NCI-H2107 treated with DMSO at 0.1 percent for 48 hours (cell line): ENCODE results near the gene CDK5RAP1.
"Not testable (repeated sequence)": the region's sequence is repeated elsewhere in the genome, so short reads cannot be mapped to it uniquely, and the experiment has no call there.

Source experiments
- DNase-seq: peaks from one replicate; lab custom pipeline; 2025; ENCODE audit not compliant: unreplicated experiment; lab: John Stamatoyannopoulos, UW

The CDK5RAP1 gene

GRCh38 chr20:33419140-33419974 is 18.0 kb upstream of the CDK5RAP1 start:
- no peak for DNase-seq

DNA sequence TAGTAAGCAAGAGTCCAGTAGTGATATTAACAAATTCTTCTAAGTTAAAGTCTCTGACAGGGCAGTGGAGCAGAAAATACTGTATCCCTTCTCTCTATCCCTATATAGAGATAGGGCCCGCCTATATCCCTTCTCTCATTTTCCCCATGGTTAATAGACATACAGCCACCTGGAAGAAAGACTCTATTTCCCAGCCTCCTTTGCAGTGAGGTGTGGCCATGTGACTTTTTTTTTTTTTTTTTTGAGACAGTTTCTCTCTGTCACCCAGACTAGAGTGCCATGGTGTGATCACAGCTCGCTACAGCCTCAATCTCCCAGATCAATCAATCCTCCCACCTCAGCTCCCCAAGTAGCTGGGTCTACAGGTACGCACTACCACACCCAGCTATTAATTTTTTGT is 16.7 kb upstream of the CDK5RAP1 start:
- no peak for DNase-seq

DNA sequence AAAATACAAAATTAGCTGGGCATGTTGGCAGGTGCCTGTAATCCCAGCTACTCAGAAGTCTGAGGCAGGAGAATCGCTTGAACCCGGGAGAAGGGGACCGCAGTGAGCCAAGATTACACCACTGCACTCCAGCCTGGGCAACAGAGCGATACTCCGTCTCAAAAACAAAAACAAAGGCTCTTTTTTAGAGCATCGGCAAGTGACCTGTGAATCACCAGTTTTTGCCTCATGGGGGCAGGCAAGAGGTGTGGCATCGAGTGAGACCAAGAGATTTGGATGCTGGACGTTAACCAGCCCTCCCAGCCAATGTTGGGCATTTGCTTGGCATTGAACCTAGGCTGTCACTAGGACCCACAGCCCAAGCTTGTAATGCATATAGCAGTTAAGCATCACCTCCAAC is 14.6 kb upstream of the CDK5RAP1 start:
- DNase-seq, result peak; percentile 11

- no peak for DNase-seq
Observed at GRCh38 chr20:33412484-33412838, 11.1 kb upstream of the CDK5RAP1 start.

DNA sequence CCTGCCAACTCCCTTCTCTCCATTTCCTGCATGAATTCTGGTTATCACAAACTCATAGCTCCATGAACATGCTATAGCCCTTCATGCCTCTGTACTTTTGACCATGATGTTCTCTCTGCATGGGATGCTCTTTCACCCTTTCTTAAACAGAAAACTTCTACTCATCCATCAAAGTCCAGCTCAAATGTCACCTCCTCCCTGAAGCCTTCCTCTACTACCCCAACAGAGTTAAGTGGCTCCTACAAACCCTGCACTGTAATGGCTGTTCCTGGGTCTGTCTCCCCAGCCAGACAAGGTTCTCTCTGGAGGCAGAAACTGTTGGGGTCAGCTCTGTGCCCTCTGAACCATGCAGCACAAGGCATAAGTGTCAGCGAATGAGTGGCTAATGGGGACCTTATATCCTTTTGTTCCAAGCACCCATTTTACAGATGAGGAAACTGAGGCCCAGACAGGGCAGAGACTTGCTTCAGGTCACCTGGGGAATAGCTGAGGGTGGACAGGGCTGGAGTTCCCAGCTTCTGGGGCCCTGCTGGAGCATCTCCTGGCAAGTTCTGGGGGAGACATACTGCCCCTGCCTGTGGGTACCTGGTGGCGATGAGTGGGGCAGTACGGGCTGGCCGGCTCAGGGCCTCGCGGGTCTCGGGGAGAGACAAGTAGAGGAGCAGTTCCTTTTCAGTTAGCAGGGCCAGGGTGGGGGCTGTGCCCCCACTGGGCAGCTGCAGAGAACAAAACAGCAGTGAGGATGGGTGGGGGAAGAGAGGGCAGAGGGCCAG is 10.6 kb upstream of the CDK5RAP1 start:
- no peak for DNase-seq

DNA sequence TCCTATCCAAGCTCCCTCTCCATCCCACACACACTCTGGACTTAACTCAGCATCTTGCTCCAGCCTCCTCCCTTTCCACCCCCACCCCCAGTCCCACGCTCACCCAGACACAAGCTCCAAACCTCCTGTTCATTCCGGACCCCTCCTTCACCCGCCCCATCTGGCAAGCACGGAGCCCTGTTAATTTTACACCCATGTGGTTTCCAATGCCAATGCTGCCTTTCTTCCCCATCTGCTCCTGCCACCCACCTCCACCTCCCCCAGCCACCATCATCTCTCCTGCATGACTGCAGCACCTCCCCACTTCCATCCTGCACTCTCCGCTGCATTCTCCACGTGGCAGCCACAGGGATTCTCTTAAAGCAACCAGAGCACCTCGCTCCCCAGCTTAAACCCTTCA is 9.9 kb upstream of the CDK5RAP1 start:
- no peak for DNase-seq

GRCh38 chr20:33410081-33410742 is 8.9 kb upstream of the CDK5RAP1 start:
- DNase-seq, result no peak

DNA sequence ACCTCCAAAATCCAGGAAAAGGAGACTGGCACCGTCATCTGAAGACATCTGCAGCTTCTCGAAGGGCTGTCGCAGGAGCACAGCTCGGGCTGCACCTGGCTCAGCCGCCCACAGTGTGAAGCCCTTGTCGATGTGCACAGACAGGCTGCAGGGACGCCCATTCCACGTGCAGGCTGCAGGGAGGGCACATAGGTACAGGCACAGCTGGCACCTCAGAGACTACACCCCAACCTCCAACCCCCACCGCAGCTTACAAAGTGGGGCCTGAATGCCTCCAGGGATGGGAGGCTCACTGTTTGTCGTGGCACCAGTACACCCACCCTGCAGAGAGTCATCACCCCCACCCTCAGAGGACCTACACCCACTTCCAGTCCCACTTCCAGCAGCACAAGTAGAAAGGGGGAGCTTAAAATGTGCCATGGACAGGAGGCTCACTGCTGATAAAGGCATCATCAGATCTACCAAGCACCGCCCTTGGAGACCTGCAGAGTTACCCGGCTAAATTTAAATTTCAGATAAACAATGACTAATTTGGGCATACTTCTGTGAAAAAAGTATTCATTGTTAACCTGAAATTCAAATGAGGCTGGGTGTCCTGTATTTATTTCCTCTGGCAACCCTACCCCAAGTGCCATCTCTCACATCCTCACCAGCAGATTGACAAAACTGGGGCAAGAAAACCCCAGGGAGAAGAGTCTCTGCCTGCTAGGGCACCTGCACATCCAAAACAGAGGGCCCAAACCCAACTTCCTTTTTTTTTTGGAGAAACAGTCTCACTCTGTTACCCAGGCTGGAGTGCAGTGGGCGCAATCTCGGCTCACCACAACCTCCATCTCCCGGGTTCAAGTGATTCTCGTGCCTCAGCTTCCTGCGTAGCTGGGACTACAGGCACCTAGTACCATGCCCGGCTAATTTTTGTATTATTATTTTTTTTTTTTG is 7.7 kb upstream of the CDK5RAP1 start:
- no peak for DNase-seq

GRCh38 chr20:33408313-33408712 is 7.0 kb upstream of the CDK5RAP1 start:
- no peak for DNase-seq

GRCh38 chr20:33407796-33408195 is 6.5 kb upstream of the CDK5RAP1 start:
- DNase-seq, result no peak

- no peak for DNase-seq
Observed at GRCh38 chr20:33407251-33407650, 5.9 kb upstream of the CDK5RAP1 start.

- no peak for DNase-seq
Observed at GRCh38 chr20:33404281-33404680, 3.0 kb upstream of the CDK5RAP1 start.

DNA sequence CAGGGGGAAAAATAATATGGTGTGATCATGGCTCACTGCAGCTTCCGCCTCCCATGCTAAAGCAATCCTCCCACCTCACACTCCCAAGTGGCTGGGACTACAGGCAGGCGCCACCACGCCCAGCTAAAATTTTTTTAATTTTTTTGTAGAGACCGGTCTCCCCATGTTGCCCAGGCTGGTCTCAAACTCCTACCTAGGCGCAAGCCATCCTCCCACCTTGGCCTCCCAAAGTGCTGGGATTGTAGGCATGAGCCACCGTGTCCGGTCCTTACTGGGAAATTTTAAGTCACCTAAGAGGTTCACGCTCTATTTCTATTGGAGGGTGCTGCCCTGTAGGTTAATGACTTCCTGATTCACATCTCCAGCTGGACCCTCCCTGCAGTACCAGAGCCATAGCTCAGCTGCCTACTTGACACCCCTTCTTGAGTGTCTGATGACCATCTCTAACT is 626 bp upstream of the CDK5RAP1 start:
- DNase-seq, result no peak

- DNase-seq, result peak; percentile 9
Observed at GRCh38 chr20:33400812-33401183, 521 bp downstream of the CDK5RAP1 start.

DNA sequence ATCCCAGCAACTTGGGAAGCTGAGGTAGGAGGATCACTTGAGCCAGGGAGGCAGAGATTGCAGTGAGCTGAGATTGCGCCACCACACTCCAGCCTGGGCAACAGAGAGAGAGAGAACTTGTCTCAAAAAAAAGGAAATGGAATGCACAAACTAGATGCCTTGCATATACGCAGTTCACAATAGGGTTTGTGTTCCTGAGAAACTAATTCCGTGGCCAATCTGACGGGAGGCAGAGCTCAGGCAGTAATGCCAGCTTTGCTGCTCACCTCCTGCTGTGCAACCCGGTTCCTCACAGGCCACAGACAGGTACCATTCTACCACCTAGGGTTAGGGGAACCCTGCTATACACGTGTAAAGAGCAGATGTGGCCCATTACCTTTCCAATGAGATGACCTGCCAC is 1.4 kb downstream of the CDK5RAP1 start:
- DNase-seq, result no peak

DNA sequence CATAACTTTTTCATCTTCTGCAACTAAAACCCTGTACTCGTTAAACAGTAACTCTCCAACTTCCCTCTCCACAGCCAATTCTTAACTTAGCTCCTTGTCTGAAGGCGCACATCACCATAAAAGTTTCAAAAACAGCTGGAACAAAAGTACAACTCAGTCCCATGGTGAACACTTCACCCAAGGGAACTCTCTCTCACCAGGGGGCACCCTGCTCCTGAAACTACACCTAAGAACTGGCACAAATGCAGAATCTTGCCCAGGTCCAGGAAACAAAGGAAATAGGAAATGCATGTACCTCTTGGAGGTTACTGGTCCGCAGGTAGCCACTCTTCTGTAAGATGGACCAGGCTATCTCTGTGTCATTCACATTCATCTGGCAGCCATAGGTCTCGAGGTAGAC is 6.6 kb downstream of the CDK5RAP1 start:
- no peak for DNase-seq

DNA sequence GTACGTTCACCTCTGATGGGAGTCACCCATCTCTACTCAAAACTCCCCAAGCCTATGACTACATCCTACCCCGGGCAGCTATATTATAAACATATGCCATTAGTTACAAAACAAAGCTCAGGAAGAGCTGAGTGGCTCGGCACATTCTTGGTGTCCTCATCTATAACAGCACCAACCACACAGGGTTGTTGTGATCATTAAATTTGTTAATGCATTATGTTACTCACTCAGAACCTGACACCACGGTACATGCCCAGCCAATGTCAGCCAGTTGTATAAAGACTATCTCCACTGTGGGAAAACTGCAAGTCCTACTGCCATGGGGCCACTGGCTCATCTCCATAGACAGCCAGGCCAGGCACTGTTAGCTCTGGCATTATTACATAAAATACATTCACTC is 7.7 kb downstream of the CDK5RAP1 start:
- DNase-seq, result no peak

- no peak for DNase-seq
Observed at GRCh38 chr20:33391722-33392415, 9.4 kb downstream of the CDK5RAP1 start.

DNA sequence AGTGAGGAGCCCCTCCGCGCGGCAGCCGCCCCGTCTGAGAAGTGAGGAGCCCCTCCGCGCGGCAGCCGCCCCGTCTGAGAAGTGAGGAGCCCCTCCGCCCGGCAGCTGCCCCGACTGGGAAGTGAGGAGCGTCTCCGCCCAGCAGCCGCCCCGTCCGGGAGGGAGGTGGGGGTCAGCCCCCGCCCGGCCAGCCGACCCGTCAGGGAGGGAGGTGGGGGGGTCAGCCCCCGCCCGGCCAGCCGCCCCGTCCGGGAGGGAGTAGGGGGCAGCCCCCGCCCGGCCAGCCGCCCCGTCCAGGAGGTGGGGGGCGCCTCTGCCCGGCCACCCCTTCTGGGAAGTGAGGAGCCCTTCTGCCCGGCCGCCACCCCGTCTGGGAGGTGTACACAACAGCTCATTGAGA is 12.0 kb downstream of the CDK5RAP1 start:
- DNase-seq, result not testable (repeated sequence)

DNA sequence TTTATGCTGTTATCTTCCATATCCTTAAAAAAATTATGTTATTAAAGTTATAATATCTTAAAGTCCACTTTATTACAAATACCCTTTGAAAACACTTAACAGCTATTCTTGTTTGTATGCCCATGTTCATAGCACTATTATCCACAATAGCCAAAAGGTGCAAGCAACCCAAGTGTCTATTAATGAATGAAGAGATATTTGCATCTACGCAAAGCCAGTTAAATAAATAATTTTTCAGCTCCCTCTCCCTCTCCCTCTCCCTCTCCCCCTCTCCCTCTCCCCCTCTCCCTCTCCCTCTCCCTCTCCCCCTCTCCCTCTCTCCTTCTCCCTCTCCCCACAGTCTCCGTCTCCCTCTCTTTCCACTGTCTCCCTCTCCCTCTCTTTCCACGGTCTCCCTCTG is 13.1 kb downstream of the CDK5RAP1 start:
- DNase-seq, result no peak
